ENCODE data around the gene MPP3. TPM values are rescaled to one million over a fixed set of nuclear protein-coding genes. Genes with fewer than 3 reads are reported as not detected.

The MPP3 gene
- total RNA-seq, 4 donors from 2014 or later, result 5.1 to 10.8 (median 7.8) TPM

- Histone ChIP-seq H3K4me3 (no peak overlapping the region), H3K27me3 (peaks cover 52% of the 10 kb centered on the region), H3K9me3 (no peaks in the 10 kb centered on the region), H3K36me3 (no peaks in the 10 kb centered on the region), H3K4me1 (peaks cover 0 to 21% (median 5%) of the 10 kb centered on the region in 3 donors), H3K27ac (no peak overlapping the region)
- WGBS, 2 donors (ENCODE audit: low coverage in 1 of 2), result no CpG with 5 or more reads among the region's 8 CpGs
- TF ChIP-seq POLR2AphosphoS5 (IDR thresholded peaks at IDR 0.05) (no peak), POLR2A (IDR thresholded peaks at IDR 0.05) (no peak), EP300 (IDR thresholded peaks at IDR 0.05) (no peak)
- TF ChIP-seq, protein P1, sequence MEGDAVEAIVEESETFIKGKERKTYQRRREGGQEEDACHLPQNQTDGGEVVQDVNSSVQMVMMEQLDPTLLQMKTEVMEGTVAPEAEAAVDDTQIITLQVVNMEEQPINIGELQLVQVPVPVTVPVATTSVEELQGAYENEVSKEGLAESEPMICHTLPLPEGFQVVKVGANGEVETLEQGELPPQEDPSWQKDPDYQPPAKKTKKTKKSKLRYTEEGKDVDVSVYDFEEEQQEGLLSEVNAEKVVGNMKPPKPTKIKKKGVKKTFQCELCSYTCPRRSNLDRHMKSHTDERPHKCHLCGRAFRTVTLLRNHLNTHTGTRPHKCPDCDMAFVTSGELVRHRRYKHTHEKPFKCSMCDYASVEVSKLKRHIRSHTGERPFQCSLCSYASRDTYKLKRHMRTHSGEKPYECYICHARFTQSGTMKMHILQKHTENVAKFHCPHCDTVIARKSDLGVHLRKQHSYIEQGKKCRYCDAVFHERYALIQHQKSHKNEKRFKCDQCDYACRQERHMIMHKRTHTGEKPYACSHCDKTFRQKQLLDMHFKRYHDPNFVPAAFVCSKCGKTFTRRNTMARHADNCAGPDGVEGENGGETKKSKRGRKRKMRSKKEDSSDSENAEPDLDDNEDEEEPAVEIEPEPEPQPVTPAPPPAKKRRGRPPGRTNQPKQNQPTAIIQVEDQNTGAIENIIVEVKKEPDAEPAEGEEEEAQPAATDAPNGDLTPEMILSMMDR (IDR thresholded peaks at IDR 0.05), result no peak
- no peak for ATAC-seq
Observed at GRCh38 chr17:43757171-43757660, 75.7 kb downstream of the MPP3 start.

- peaks cover 59% of the 10 kb centered on the region for H3K27me3 ChIP-seq
- H3K36me3 ChIP-seq, result no peaks in the 10 kb centered on the region
- no peak overlapping the region for H3K27ac ChIP-seq
- no peak overlapping the region for H3K4me3 ChIP-seq
- TF ChIP-seq EP300 (IDR thresholded peaks at IDR 0.05) (no peak), POLR2AphosphoS5 (IDR thresholded peaks at IDR 0.05) (no peak), POLR2A (IDR thresholded peaks at IDR 0.05) (no peak)
- TF ChIP-seq, protein P1 (IDR thresholded peaks at IDR 0.05), result no peak
- no peak for ATAC-seq
- 83 to 92% methylated on average over 2 to 4 of the region's 6 CpGs for WGBS, 2 donors (ENCODE audit: low coverage in 1 of 2)
- no peaks in the 10 kb centered on the region for H3K9me3 ChIP-seq
- H3K4me1 ChIP-seq, result peaks cover 0 to 21% (median 5%) of the 10 kb centered on the region in 3 donors
Observed at GRCh38 chr17:43756201-43756600, 76.7 kb downstream of the MPP3 start.

- no CpG with 5 or more reads among the region's 60 CpGs for WGBS, 2 donors (ENCODE audit: low coverage in 1 of 2)
- ATAC-seq, result no peak
- peak overlapping the region in 1 of 2 donors; percentile 25 for H3K4me3 ChIP-seq
- no peaks in the 10 kb centered on the region for H3K9me3 ChIP-seq
- H3K27me3 ChIP-seq, result peaks cover 67% of the 10 kb centered on the region
- peaks cover 0 to 14% (median 5%) of the 10 kb centered on the region in 3 donors for H3K4me1 ChIP-seq
- TF ChIP-seq EP300 (IDR thresholded peaks at IDR 0.05), result no peak
- no peak for TF ChIP-seq POLR2A (IDR thresholded peaks at IDR 0.05)
- TF ChIP-seq POLR2AphosphoS5 (IDR thresholded peaks at IDR 0.05), result no peak
- TF ChIP-seq, protein P1 (IDR thresholded peaks at IDR 0.05), result no peak
- H3K27ac ChIP-seq, result no peak overlapping the region
- no peaks in the 10 kb centered on the region for H3K36me3 ChIP-seq
Observed at GRCh38 chr17:43755389-43755875, 77.5 kb downstream of the MPP3 start.

DNA sequence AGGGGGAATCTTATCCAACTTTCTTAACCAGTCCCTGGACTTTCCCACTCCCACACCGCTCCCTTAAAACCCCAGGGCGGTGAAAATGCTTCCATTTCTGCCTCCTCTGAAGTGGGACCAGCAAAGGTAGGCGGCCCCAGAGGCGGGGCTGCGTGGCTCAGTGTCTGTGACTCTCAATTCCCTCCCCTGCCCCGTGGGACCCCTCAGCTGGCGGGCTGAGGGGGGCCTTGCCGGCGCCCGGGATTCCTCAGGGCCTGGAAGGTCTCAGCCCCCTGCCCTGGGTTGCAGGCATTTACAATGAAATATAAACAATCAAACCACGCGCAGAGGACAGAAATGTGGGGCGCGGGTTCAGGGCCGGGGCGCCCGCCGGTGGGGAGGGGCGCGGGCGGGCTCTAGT lies 78.0 kb downstream of the MPP3 start:
- no peak overlapping the region for H3K27ac ChIP-seq
- ATAC-seq, result no peak
- H3K4me1 ChIP-seq, result peaks cover 0 to 9% (median 5%) of the 10 kb centered on the region in 3 donors
- H3K36me3 ChIP-seq, result no peaks in the 10 kb centered on the region
- TF ChIP-seq POLR2AphosphoS5 (IDR thresholded peaks at IDR 0.05), result no peak
- TF ChIP-seq, protein P1 (IDR thresholded peaks at IDR 0.05), result no peak
- no peak for TF ChIP-seq EP300 (IDR thresholded peaks at IDR 0.05)
- TF ChIP-seq POLR2A (IDR thresholded peaks at IDR 0.05), result no peak
- WGBS, 2 donors (ENCODE audit: low coverage in 1 of 2), result no CpG with 5 or more reads among the region's 21 CpGs
- H3K9me3 ChIP-seq, result no peaks in the 10 kb centered on the region
- H3K27me3 ChIP-seq, result peaks cover 71% of the 10 kb centered on the region
- peak overlapping the region in 1 of 2 donors; percentile 25 for H3K4me3 ChIP-seq

DNA sequence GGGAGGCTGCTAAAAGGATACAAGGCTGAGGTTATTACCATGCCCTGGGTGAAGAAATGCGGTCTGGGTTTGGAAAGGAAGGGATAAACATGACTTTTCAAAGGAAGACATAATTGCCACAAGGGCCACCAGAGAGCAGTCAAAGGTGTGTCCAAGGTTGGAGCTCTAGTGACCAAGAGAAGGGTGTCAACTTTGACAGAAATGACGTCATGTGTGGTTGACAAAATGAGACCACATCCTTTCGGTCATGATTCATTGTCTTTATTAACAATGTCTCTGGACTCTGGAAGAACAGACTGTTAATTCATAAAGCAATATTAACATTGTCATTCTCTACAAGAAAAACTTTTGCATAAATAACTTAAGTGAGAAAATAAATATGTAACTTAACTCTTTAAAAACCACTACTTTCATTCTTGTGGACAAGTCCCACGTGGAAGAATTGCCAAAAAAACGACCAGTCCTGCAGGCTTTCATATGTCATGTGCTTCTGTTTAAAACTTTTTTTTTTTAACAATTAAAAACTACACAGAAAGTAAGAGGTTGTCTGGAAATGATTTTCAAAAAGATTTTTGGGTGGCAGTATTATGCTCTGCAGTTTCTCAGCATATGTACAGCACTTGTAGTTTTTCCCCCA lies 79.3 kb downstream of the MPP3 start:
- H3K27ac ChIP-seq, result no peak overlapping the region
- no peak for TF ChIP-seq POLR2A (IDR thresholded peaks at IDR 0.05)
- TF ChIP-seq, protein P1 (IDR thresholded peaks at IDR 0.05), result no peak
- no peak for TF ChIP-seq POLR2AphosphoS5 (IDR thresholded peaks at IDR 0.05)
- no peak for TF ChIP-seq EP300 (IDR thresholded peaks at IDR 0.05)
- ATAC-seq, result no peak
- H3K36me3 ChIP-seq, result no peaks in the 10 kb centered on the region
- H3K9me3 ChIP-seq, result no peaks in the 10 kb centered on the region
- WGBS, 2 donors (ENCODE audit: low coverage in 1 of 2), result 73 to 74% methylated on average over 5 of the region's 5 CpGs
- peaks cover 0 to 9% (median 5%) of the 10 kb centered on the region in 3 donors for H3K4me1 ChIP-seq
- peaks cover 70% of the 10 kb centered on the region for H3K27me3 ChIP-seq
- no peak overlapping the region for H3K4me3 ChIP-seq
